ENCODE measurements around the gene CDH15. TPM values are rescaled to one million over a fixed set of nuclear protein-coding genes. Genes with fewer than 3 reads are reported as not detected.

The CDH15 gene
- total and polyA plus RNA-seq, 2 of the 13 experiments (the other 11 are each of a cell fraction or from before 2014, with no cell fraction given) = 0.74 to 2.2 TPM

GRCh38 chr16:89159066-89159849, 12.3 kb upstream of the CDH15 start (continued):
- TF ChIP-seq ZBTB49 (CRISPR knock-in tag; IDR thresholded peaks at IDR 0.05; ENCODE audit: borderline replicate concordance) (no peak), ZNF256 (CRISPR knock-in tag; conservative IDR thresholded peaks at IDR 0.05) (no peak), ZNF280D (CRISPR knock-in tag; IDR thresholded peaks at IDR 0.05) (peak; percentile 60; the same call in 1 of the 2 replicates), KLF6 (CRISPR knock-in tag; IDR thresholded peaks at IDR 0.05) (peak; percentile 85), ZNF414 (CRISPR knock-in tag; IDR thresholded peaks at IDR 0.05) (peak; percentile 73; the same call in 1 of the 2 replicates), TBX2 (CRISPR knock-in tag; IDR thresholded peaks at IDR 0.05; ENCODE audit: borderline replicate concordance) (peak; percentile 95; the same call in 1 of the 2 replicates), MBNL3 (CRISPR knock-in tag; conservative IDR thresholded peaks at IDR 0.05) (no peak), ZNF354B (CRISPR knock-in tag; IDR thresholded peaks at IDR 0.05) (0 out of 2 replicates have a peak, but pooled peaks have one; percentile 25), ZNF407 (CRISPR knock-in tag; IDR thresholded peaks at IDR 0.05; ENCODE audit: not compliant biosample characterization) (peak; percentile 98), ZBTB38 (CRISPR knock-in tag; IDR thresholded peaks at IDR 0.05) (peak; percentile 91), MXI1 (IDR thresholded peaks at IDR 0.05; ENCODE audit: borderline replicate concordance, low read depth, low read length) (peak; percentile 42; the same call in 1 of the 3 replicates), DPF2 (CRISPR knock-in tag; IDR thresholded peaks at IDR 0.05; ENCODE audit: borderline replicate concordance, low read depth) (0 out of 2 replicates have a peak, but pooled peaks have one; percentile 37)
